ENCODE measurements around the gene RPL19.
"Not testable (repeated sequence)": the region's sequence is repeated elsewhere in the genome, so short reads cannot be mapped to it uniquely, and the experiment has no call there.

RPL19 gene

GRCh38 chr17:39225959-39226683, 26.0 kb downstream of the RPL19 start:
- DNase-seq: peak; percentile 49 to 52

GRCh38 chr17:39227364-39227919, 27.4 kb downstream of the RPL19 start:
- no peak for DNase-seq

GRCh38 chr17:39229274-39229913, 29.3 kb downstream of the RPL19 start:
- DNase-seq: no peak

- DNase-seq: no peak
These were observed 30.3 kb downstream of the RPL19 start for GRCh38 chr17:39230361-39230760.

- DNase-seq: no peak
These were observed 31.0 kb downstream of the RPL19 start for GRCh38 chr17:39231091-39231561.

- peak; percentile 50 to 53 for DNase-seq
These were observed 31.8 kb downstream of the RPL19 start for GRCh38 chr17:39231591-39232551.

- DNase-seq: peak in 1 of 2 experiments; percentile 22
These were observed 35.7 kb downstream of the RPL19 start for GRCh38 chr17:39235555-39236449.

GRCh38 chr17:39236450-39236927, 36.4 kb downstream of the RPL19 start:
- no peak for DNase-seq

GRCh38 chr17:39236981-39237441, 36.9 kb downstream of the RPL19 start:
- DNase-seq: no peak

- DNase-seq: no peak
These were observed 37.5 kb downstream of the RPL19 start for GRCh38 chr17:39237586-39237985.

- peak; percentile 43 to 84 for DNase-seq
These were observed 38.4 kb downstream of the RPL19 start for GRCh38 chr17:39238311-39238972.

GRCh38 chr17:39239640-39240314, 39.7 kb downstream of the RPL19 start:
- peak; percentile 55 to 56 for DNase-seq

- DNase-seq: no peak
These were observed 40.5 kb downstream of the RPL19 start for GRCh38 chr17:39240631-39241030.

- DNase-seq: no peak
These were observed 43.1 kb downstream of the RPL19 start for GRCh38 chr17:39243155-39243554.

GRCh38 chr17:39244016-39244599, 44.0 kb downstream of the RPL19 start:
- DNase-seq: no peak

- peak; percentile 78 to 84 for DNase-seq
These were observed 44.8 kb downstream of the RPL19 start for GRCh38 chr17:39244600-39245570.

- DNase-seq: no peak
These were observed 46.2 kb downstream of the RPL19 start for GRCh38 chr17:39246274-39246673.

GRCh38 chr17:39250076-39250475, 50.0 kb downstream of the RPL19 start:
- not testable (repeated sequence) for DNase-seq

GRCh38 chr17:39251997-39252396, 51.9 kb downstream of the RPL19 start:
- DNase-seq: no peak

All from stimulated activated CD4-positive, alpha-beta T cell treated with anti-CD3 and anti-CD28 coated beads, Interleukin-4, amount 100 ng/mL, for 4 hours (primary cell).